ENCODE measurements around the gene FBXO15. TPM values are rescaled to one million over a fixed set of nuclear protein-coding genes. Genes with fewer than 3 reads are reported as not detected.

Gene FBXO15
- total and polyA plus RNA-seq, 2 donors (not counting 3 experiments of a cell fraction or from before 2014, with no cell fraction given) = not detected

DNA sequence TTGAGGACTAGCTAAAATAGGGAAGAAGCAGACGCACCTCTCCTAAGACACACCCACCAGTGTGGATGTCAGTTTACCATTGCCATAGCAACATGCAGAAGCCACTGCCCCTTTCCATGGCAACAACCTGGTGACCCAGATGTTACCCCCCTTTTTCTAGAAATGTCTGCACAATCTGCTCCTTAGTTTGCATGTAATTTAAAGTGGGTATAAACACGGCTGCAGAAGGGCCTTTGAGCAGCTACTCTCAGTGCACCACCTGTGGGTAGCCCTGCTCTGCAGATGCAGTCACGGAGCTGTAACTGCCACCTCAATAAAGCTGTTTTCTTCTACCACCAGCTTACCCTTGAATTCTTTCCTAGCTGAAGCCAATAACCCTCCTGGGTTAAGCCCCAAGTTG lies 87.1 kb downstream of the FBXO15 start:
- TF ChIP-seq, protein P1, sequence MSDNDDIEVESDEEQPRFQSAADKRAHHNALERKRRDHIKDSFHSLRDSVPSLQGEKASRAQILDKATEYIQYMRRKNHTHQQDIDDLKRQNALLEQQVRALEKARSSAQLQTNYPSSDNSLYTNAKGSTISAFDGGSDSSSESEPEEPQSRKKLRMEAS (IDR thresholded peaks at IDR 0.05; ENCODE audit: insufficient read depth, insufficient read length) = no peak
- TF ChIP-seq FOS (IDR thresholded peaks at IDR 0.05; ENCODE audit: borderline replicate concordance, insufficient read depth, low read length) (no peak), EZH2 (IDR thresholded peaks at IDR 0.05; ENCODE audit: borderline replicate concordance, low read depth, low read length, severe bottlenecking) (no peak), POLR2AphosphoS5 (IDR thresholded peaks at IDR 0.05; ENCODE audit: insufficient read depth, low read depth, low read length) (no peak), MYC (IDR thresholded peaks at IDR 0.05; ENCODE audit: low read depth, low read length) (no peak), POLR2A (IDR thresholded peaks at IDR 0.05; ENCODE audit: low read depth, low read length) (no peak), GATA2 (IDR thresholded peaks at IDR 0.05; ENCODE audit: insufficient read depth, insufficient read length, low read depth, low read length) (no peak)
- TF ChIP-seq, protein P2, sequence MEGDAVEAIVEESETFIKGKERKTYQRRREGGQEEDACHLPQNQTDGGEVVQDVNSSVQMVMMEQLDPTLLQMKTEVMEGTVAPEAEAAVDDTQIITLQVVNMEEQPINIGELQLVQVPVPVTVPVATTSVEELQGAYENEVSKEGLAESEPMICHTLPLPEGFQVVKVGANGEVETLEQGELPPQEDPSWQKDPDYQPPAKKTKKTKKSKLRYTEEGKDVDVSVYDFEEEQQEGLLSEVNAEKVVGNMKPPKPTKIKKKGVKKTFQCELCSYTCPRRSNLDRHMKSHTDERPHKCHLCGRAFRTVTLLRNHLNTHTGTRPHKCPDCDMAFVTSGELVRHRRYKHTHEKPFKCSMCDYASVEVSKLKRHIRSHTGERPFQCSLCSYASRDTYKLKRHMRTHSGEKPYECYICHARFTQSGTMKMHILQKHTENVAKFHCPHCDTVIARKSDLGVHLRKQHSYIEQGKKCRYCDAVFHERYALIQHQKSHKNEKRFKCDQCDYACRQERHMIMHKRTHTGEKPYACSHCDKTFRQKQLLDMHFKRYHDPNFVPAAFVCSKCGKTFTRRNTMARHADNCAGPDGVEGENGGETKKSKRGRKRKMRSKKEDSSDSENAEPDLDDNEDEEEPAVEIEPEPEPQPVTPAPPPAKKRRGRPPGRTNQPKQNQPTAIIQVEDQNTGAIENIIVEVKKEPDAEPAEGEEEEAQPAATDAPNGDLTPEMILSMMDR (IDR thresholded peaks at IDR 0.05; ENCODE audit: extremely low read depth in 1 of 2, insufficient read depth in 1 of 2, low read depth in 1 of 2, low read length in 2 of 2) = no peak
- H3K4me2 ChIP-seq (ENCODE audit: insufficient read depth, low read length) = no peak overlapping the region
- H3K79me2 ChIP-seq (ENCODE audit: control insufficient read depth, insufficient read depth, low read length) = no peaks in the 10 kb centered on the region
- H3K27ac ChIP-seq (ENCODE audit: insufficient read depth, low read depth, low read length) = no peak overlapping the region
- H3K4me3 ChIP-seq (replicated peaks in 1 of 3; ENCODE audit: insufficient read depth in 1 of 3, low read depth in 1 of 3, low read length in 3 of 3) = no peak overlapping the region
- no peaks in the 10 kb centered on the region for H3K27me3 ChIP-seq (ENCODE audit: control insufficient read depth in 2 of 2, insufficient read depth in 2 of 2, low read length in 2 of 2)
- no peak overlapping the region for H3K9ac ChIP-seq (replicated peaks; ENCODE audit: extremely low read depth, insufficient read depth, low read length)
- FAIRE-seq (no peak), DNase-seq (ENCODE audit: low read depth, low spot score) (no peak)
- CTCF ChIA-PET = no interaction called here
- BruUV-seq (replicated peaks) = no TSS peak
- H3K4me1 ChIP-seq (ENCODE audit: control insufficient read depth, extremely low read depth, insufficient read depth, low read length) = no peaks in the 10 kb centered on the region
- no peak overlapping the region for H2AFZ ChIP-seq (ENCODE audit: low read depth, low read length)
- POLR2A ChIA-PET = no interaction called here
- dilution Hi-C loops (cut with MboI; ENCODE audit: extremely low pct_ligation_motif_present, low sequenced_read_pairs) = no loop called here
- H4K20me1 ChIP-seq (replicated peaks; ENCODE audit: control insufficient read depth, extremely low read depth, insufficient read depth, low read length) = no peaks in the 10 kb centered on the region
- peaks cover 4% of the 10 kb centered on the region for H3K9me3 ChIP-seq (replicated peaks; ENCODE audit: control insufficient read depth, insufficient read depth, low read length)
- no peaks in the 10 kb centered on the region for H3K9me1 ChIP-seq (replicated peaks; ENCODE audit: control insufficient read depth, extremely low read depth, insufficient read depth, low read length)
- intact Hi-C loops (cut with micrococcal nuclease) = no loop called here
- no peaks in the 10 kb centered on the region for H3K36me3 ChIP-seq (ENCODE audit: control insufficient read depth in 2 of 2, extremely low read depth in 1 of 2, insufficient read depth in 2 of 2, low read length in 2 of 2)
